NAMALWA (cell line): ENCODE measurements around the gene PECR.

Source experiments
- DNase-seq: peaks from one replicate; pipeline ENCODE4 v3.0.0-alpha.2; 2015; ENCODE audit warnings: low spot score

PECR gene

GRCh38 chr2:216081487-216082116 lies at the start of gene PECR, which contains the start of gene TMEM169:
TSS of gene PECR (minus strand) at chr2:216081809. CDS start at chr2:216081741, 68 bp downstream.
TSS of gene TMEM169 (plus strand) at chr2:216081919. CDS start at chr2:216095964, 14,045 bp downstream.
- DNase-seq = no peak

- DNase-seq = no peak
Observed at GRCh38 chr2:216130346-216130971, 48.9 kb upstream of the PECR start.

GRCh38 chr2:216126943-216127342 lies 45.3 kb upstream of the PECR start:
- no peak for DNase-seq

GRCh38 chr2:216121255-216121654 lies 39.6 kb upstream of the PECR start:
- DNase-seq = no peak

- no peak for DNase-seq
Observed at GRCh38 chr2:216119986-216120385, 38.4 kb upstream of the PECR start.

- DNase-seq = no peak
Observed at GRCh38 chr2:216119146-216119545, 37.5 kb upstream of the PECR start.

GRCh38 chr2:216118474-216118873 lies 36.9 kb upstream of the PECR start:
- DNase-seq = no peak

- no peak for DNase-seq
Observed at GRCh38 chr2:216117561-216118340, 36.1 kb upstream of the PECR start.

- DNase-seq = no peak
Observed at GRCh38 chr2:216116418-216116817, 34.8 kb upstream of the PECR start.

GRCh38 chr2:216114714-216115531 lies 33.3 kb upstream of the PECR start:
- peak; percentile 99 for DNase-seq

GRCh38 chr2:216114382-216114713 lies 32.7 kb upstream of the PECR start:
- DNase-seq = no peak

GRCh38 chr2:216113572-216113971 lies 32.0 kb upstream of the PECR start:
- peak; percentile 46 for DNase-seq

GRCh38 chr2:216112926-216113325 lies 31.3 kb upstream of the PECR start:
- no peak for DNase-seq

GRCh38 chr2:216111122-216111521 lies 29.5 kb upstream of the PECR start:
- DNase-seq = no peak

- no peak for DNase-seq
Observed at GRCh38 chr2:216110620-216111019, 29.0 kb upstream of the PECR start.

GRCh38 chr2:216109962-216110614 lies 28.5 kb upstream of the PECR start:
- DNase-seq = peak; percentile 71

GRCh38 chr2:216108967-216109921 lies 27.6 kb upstream of the PECR start, which contains the start of gene XRCC5:
TSS of gene XRCC5 (plus strand) at chr2:216109348. CDS start at chr2:216109437, 89 bp downstream.
- DNase-seq = peak; percentile 98

GRCh38 chr2:216108310-216108966 lies 26.8 kb upstream of the PECR start:
- peak; percentile 29 for DNase-seq

- no peak for DNase-seq
Observed at GRCh38 chr2:216107760-216108159, 26.2 kb upstream of the PECR start.

GRCh38 chr2:216107320-216107719 lies 25.7 kb upstream of the PECR start:
- DNase-seq = no peak
